Upper lobe of right lung (tissue), 1 donor: ENCODE data around the gene FGFRL1. TPM values are rescaled to one million over a fixed set of nuclear protein-coding genes. Genes with fewer than 3 reads are reported as not detected.
A peak's percentile ranks its signal among the peaks of the same experiment; 100 is the strongest.

ENCODE experiments used
- ATAC-seq: fragments of 200-7000 bp; cut with Tn5 transposase; one replicate; pipeline ENCODE4 v1.9.1; 2020; ENCODE audit warnings: mild to moderate bottlenecking, moderate library complexity
- DNase-seq: peaks from one replicate; pipeline ENCODE4 v3.0.0-alpha.2; 2020
- H3K27ac ChIP-seq: fragments of 200-600 bp; one replicate; pipeline ENCODE4 v1.8.0; 2022
- H3K27me3 ChIP-seq: fragments of 200-600 bp; one replicate; pipeline ENCODE4 v1.8.0; 2022; ENCODE audit warnings: mild to moderate bottlenecking
- H3K36me3 ChIP-seq: fragments of 200-600 bp; one replicate; pipeline ENCODE4 v1.8.0; 2022
- H3K4me1 ChIP-seq: fragments of 200-600 bp; one replicate; pipeline ENCODE4 v1.8.0; 2022
- H3K4me3 ChIP-seq: fragments of 200-600 bp; one replicate; pipeline ENCODE4 v1.8.0; 2022; ENCODE audit warnings: mild to moderate bottlenecking
- H3K9me3 ChIP-seq: fragments of 200-600 bp; one replicate; pipeline ENCODE4 v1.8.0; 2022
- CTCF ChIP-seq: fragments of 200-600 bp; IDR thresholded peaks from one replicate; pipeline ENCODE4 v1.8.0; 2022; ENCODE audit warnings: antibody characterized with exemption
- intact Hi-C: fragments of 100-400 bp; cut with DNase I; formaldehyde crosslinking; loops from one replicate; pipeline ENCODE4 v1.11.0; 2022
- total RNA-seq: library from RNA; stranded (reverse); fragmentation: NEBNext Ultra II Directional; extraction: Animal tissue kit (Norgen Biotek cat#: 25700); gene quantifications from one replicate; pipeline ENCODE4 v1.2.1, GENCODE V29; 2021
- donor health status: DM: no; HTN: yes; CAD: no; lungs with severe emphysema.

Gene FGFRL1
- total RNA-seq, 1 donor from 2014 or later, result 25.2 TPM

GRCh38 chr4:1004557-1005485 lies 6.6 kb upstream of the FGFRL1 start:
- Histone ChIP-seq H3K4me1 (peaks cover 22% of the 10 kb centered on the region), H3K4me3 (no peak overlapping the region), H3K27ac (no peak overlapping the region), H3K36me3 (no peaks in the 10 kb centered on the region), H3K27me3 (peaks cover 71% of the 10 kb centered on the region), H3K9me3 (no peaks in the 10 kb centered on the region)
- ATAC-seq (no peak), DNase-seq (no peak)
- TF ChIP-seq CTCF, result no peak
- intact Hi-C loops, result no loop called here

GRCh38 chr4:1006856-1007255 lies 4.6 kb upstream of the FGFRL1 start:
- H3K36me3 ChIP-seq, result no peaks in the 10 kb centered on the region
- peaks cover 50% of the 10 kb centered on the region for H3K27me3 ChIP-seq
- intact Hi-C loops, result no loop called here
- no peak for ATAC-seq
- no peak for TF ChIP-seq CTCF
- no peak for DNase-seq
- H3K4me3 ChIP-seq, result no peak overlapping the region
- peaks cover 29% of the 10 kb centered on the region for H3K4me1 ChIP-seq
- no peak overlapping the region for H3K27ac ChIP-seq
- H3K9me3 ChIP-seq, result no peaks in the 10 kb centered on the region

DNA sequence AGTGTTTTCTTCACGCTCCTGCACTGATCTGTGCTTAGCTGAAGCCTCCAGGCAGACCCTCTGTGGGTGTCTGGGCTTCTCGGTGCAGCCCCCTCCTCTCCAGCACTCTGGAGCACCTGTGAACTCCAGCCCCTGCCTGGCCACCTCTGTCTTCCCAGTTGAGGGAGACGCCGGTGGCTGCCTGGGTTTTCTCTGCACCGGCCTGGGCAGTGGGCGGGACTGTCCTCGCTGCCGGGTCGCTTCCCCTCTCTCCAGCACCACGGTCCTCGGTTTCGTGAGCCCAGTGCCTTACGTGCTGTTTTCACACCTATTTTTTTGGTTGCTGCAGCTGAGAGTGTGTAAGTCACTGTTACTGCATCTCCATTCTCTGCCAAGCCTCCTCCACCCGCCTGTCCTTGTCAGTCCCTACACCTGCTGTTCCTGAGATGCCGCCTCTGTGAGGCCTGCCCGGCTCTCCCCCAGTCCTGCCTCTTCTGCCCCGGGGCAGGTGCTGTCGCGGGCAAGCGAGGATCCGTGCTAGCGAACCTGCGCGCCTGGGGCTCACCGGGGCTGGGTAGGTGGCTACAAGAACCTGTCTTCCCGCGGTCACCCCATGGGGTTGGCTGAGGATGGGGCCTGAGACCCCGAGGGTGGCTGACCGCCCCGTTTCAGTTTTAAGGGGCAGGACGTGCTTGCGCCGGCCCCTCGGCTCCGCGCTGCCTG lies 2.4 kb upstream of the FGFRL1 start:
- no peak for ATAC-seq
- peaks cover 29% of the 10 kb centered on the region for H3K27me3 ChIP-seq
- H3K4me1 ChIP-seq, result peaks cover 19% of the 10 kb centered on the region
- intact Hi-C loops, result no loop called here
- peak overlapping the region; percentile 55 for H3K27ac ChIP-seq
- no peaks in the 10 kb centered on the region for H3K36me3 ChIP-seq
- no peak for TF ChIP-seq CTCF
- H3K4me3 ChIP-seq, result peak overlapping the region; percentile 66
- peak; percentile 79 for DNase-seq
- H3K9me3 ChIP-seq, result no peaks in the 10 kb centered on the region

DNA sequence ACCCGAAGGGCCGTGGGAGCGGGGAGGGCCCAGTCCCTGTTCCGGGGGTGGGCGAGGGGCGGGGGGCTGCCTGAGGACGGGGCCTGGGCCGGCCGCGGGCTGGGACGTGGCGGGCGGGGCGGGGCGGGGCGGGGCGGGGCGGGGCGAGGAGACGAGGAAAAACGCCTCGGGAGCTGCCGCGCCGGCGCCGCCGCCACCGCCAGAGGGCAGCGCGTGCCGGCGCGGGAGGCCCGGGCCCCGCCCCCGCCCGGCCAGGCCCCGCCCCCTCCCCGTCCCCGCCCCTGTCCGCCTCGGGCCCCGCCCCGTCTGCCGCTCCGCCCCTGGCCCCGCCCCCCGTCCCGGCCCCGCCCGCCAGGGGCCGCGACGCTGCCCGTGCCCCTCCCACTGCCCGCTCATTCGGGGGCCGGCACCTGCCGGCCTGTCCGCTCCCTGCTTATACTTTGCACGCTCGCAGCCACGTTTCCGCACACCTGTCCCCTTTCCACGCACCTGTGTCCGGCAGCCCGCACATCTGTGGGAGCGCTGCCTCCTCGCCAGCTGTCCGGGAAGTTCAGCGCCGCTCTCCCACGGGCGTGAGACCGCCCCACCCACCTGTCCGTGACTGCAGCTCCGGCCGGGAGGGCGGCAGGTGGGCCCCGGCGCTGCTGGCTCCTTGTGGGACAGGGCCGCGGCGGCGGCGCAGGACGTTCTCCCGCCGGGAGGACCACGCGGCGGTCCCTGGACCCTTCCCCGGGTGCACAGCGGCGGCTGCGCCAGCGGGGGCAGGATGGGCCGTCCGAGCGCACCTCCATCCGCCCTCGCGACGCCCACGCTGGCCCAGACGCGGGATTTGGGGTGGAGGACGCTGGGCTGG lies 1.7 kb upstream of the FGFRL1 start:
- intact Hi-C loops, result no loop called here

More for the DNA sequence above, 1.7 kb upstream of the FGFRL1 start:
- H3K36me3 ChIP-seq, result no peaks in the 10 kb centered on the region
- H3K27ac ChIP-seq, result peak overlapping the region; percentile 65
- peak; percentile 89 for DNase-seq
- peaks cover 21% of the 10 kb centered on the region for H3K27me3 ChIP-seq
- H3K9me3 ChIP-seq, result no peaks in the 10 kb centered on the region
- peaks cover 19% of the 10 kb centered on the region for H3K4me1 ChIP-seq
- ATAC-seq, result peak; percentile 83
- peak overlapping the region; percentile 69 for H3K4me3 ChIP-seq
- no peak for TF ChIP-seq CTCF
